ENCODE results near the gene EIF3L. TPM values are rescaled to one million over a fixed set of nuclear protein-coding genes. Genes with fewer than 3 reads are reported as not detected.
A peak's percentile ranks its signal among the peaks of the same experiment; 100 is the strongest.

The EIF3L gene
- total and polyA plus RNA-seq, 10 of the 15 experiments (the other 5 are each of a cell fraction or from before 2014, with no cell fraction given): 294 to 1,037 (median 618) TPM

- TF ChIP-seq IRF5 (IDR thresholded peaks at IDR 0.05; ENCODE audit: borderline replicate concordance): no peak
- peak; percentile 84 for TF ChIP-seq SMC3 (IDR thresholded peaks at IDR 0.05; ENCODE audit: borderline replicate concordance, low read length)
- no peak for TF ChIP-seq CREB1 (IDR thresholded peaks at IDR 0.05; ENCODE audit: low read depth)
- no peak for TF ChIP-seq HDAC6 (IDR thresholded peaks at IDR 0.05; ENCODE audit: unreplicated experiment)
- TF ChIP-seq BHLHE40 (IDR thresholded peaks at IDR 0.05; ENCODE audit: borderline replicate concordance in 1 of 2, low read depth in 2 of 2, low read length in 1 of 2): peak in 1 of 2 experiments; percentile 44; a peak in 2 of 4 replicates
- no peak for TF ChIP-seq KAT2A (conservative IDR thresholded peaks at IDR 0.05; ENCODE audit: control insufficient read depth, low read depth, low read length)
- TF ChIP-seq MEF2B (IDR thresholded peaks at IDR 0.05; ENCODE audit: partially characterized antibody, poor library complexity, severe bottlenecking): peak; percentile 83
- TF ChIP-seq BACH1 (IDR thresholded peaks at IDR 0.05; ENCODE audit: borderline replicate concordance): peak; percentile 62; the same call in 1 of the 2 replicates
- TF ChIP-seq NR2F1 (conservative IDR thresholded peaks at IDR 0.05): peak; percentile 51
- TF ChIP-seq RELA (IDR thresholded peaks at IDR 0.05; ENCODE audit: borderline replicate concordance, partially characterized antibody): peak; percentile 40
- 0 out of 4 replicates have a peak, but pooled peaks of 1 of the 2 experiments have one; percentile 10 for TF ChIP-seq SRF (IDR thresholded peaks at IDR 0.05; ENCODE audit: low read depth in 2 of 2, low read length in 2 of 2)
- peak; percentile 98; a peak in 5 of 6 replicates for TF ChIP-seq CTCF (IDR thresholded peaks at IDR 0.05 in 2 of 3, conservative IDR thresholded peaks at IDR 0.05 in 1 of 3; ENCODE audit: control insufficient read depth in 2 of 3, extremely low read depth in 1 of 3, insufficient read depth in 1 of 3, low read depth in 3 of 3, low read length in 3 of 3)
- peak; percentile 48; the same call in 1 of the 2 replicates for TF ChIP-seq IRF4 (IDR thresholded peaks at IDR 0.05; ENCODE audit: low read depth, low read length)
- peak; percentile 67 for TF ChIP-seq RUNX3 (IDR thresholded peaks at IDR 0.05; ENCODE audit: low read length)
- no peak for TF ChIP-seq POU2F2 (IDR thresholded peaks at IDR 0.05; ENCODE audit: borderline replicate concordance, low read depth, low read length)
- no peak for TF ChIP-seq ZZZ3 (IDR thresholded peaks at IDR 0.05; ENCODE audit: control insufficient read depth, insufficient read length, low read depth)
- peak; percentile 60 for TF ChIP-seq RAD21 (IDR thresholded peaks at IDR 0.05; ENCODE audit: insufficient read depth, low read depth, low read length)
- TF ChIP-seq NBN (IDR thresholded peaks at IDR 0.05): 0 out of 2 replicates have a peak, but pooled peaks have one; percentile 33
- no peak for TF ChIP-seq RBBP5 (conservative IDR thresholded peaks at IDR 0.05)
- no peak for TF ChIP-seq EP300 (IDR thresholded peaks at IDR 0.05; ENCODE audit: borderline replicate concordance in 1 of 2, control insufficient read depth in 1 of 2, low read depth in 2 of 2, low read length in 2 of 2)
- TF ChIP-seq USF2 (IDR thresholded peaks at IDR 0.05; ENCODE audit: borderline replicate concordance, low read depth, low read length): no peak
- TF ChIP-seq LARP7 (IDR thresholded peaks at IDR 0.05): peak; percentile 55; the same call in 1 of the 2 replicates
Observed at GRCh38 chr22:37933711-37934376, 84.6 kb downstream of the EIF3L start (continued).
